ENCODE data around the gene ACTR1B.

Gene ACTR1B

GRCh38 chr2:97703741-97704140 is 39.9 kb upstream of the ACTR1B start:
- no peak for DNase-seq
- Histone ChIP-seq H3K9ac (ENCODE audit: low read depth, low read length) (no peak overlapping the region), H3K4me3 (ENCODE audit: low read depth in 1 of 2, low read length in 2 of 2) (no peak overlapping the region), H3K79me2 (ENCODE audit: insufficient read depth, low read length) (no peaks in the 10 kb centered on the region), H3K36me3 (ENCODE audit: insufficient read depth, low read length) (no peaks in the 10 kb centered on the region), H3K27me3 (ENCODE audit: insufficient read depth, low read length, poor library complexity) (no peaks in the 10 kb centered on the region), H3K9me3 (ENCODE audit: insufficient read depth, low read length, severe bottlenecking) (no peaks in the 10 kb centered on the region), H4K20me1 (ENCODE audit: insufficient read depth, low read length) (no peaks in the 10 kb centered on the region), H2AFZ (ENCODE audit: low read depth, low read length) (no peak overlapping the region), H3K4me2 (ENCODE audit: insufficient read depth, low read length) (no peak overlapping the region), H3K27ac (ENCODE audit: low read length) (no peak overlapping the region), H3K4me1 (ENCODE audit: insufficient read depth, low read length) (peaks cover 6% of the 10 kb centered on the region; the same call in 1 of the 2 replicates)
- no peak for ATAC-seq (ENCODE audit: insufficient read depth, low read depth)
- TF ChIP-seq EZH2 (IDR thresholded peaks at IDR 0.05; ENCODE audit: borderline replicate concordance, low read depth, low read length, severe bottlenecking) (no peak), CTCF (IDR thresholded peaks at IDR 0.05; ENCODE audit: borderline replicate concordance, extremely low read depth, low read length, poor library complexity, severe bottlenecking) (no peak)

DNA sequence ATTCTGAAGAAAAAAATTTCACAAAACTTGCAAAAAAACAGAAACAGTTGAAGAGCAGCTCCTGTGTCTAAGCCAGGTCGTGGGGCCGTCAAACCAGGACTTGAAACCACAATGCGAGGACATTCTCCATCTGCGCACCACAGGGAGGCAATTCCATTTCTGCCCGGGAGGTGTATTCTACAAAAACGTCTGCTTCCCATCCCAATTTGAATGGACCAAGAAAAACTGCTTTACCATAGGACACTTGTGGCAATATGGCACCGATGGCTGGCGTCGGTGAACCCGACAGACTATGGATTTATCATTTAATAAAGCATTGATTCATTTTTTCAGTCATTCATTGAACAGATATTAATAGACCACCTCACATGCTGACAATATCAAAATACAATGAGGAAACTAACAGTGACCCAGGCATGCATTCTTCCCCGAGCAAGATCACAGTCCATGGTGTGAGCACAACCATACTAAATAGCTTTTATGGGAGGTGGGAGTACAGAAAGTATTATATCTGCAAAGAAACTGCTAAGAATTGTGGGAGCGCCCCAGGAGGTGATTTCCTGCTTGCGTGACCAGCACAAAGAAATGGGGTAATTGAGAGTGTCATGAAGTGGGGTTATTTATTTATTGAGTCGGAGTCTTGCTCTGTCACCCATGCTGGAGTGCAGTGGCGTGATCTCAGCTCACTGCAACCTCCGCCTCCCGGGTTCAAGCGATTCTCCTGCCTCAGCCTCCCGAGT is 39.1 kb upstream of the ACTR1B start:
- H4K20me1 ChIP-seq (ENCODE audit: insufficient read depth, low read length), result no peaks in the 10 kb centered on the region
- no peak for TF ChIP-seq EZH2 (IDR thresholded peaks at IDR 0.05; ENCODE audit: borderline replicate concordance, low read depth, low read length, severe bottlenecking)
- no peak for TF ChIP-seq CTCF (IDR thresholded peaks at IDR 0.05; ENCODE audit: borderline replicate concordance, extremely low read depth, low read length, poor library complexity, severe bottlenecking)
- no peak overlapping the region for H3K27ac ChIP-seq (ENCODE audit: low read length)
- H3K4me3 ChIP-seq (ENCODE audit: low read depth in 1 of 2, low read length in 2 of 2), result no peak overlapping the region
- no peaks in the 10 kb centered on the region for H3K27me3 ChIP-seq (ENCODE audit: insufficient read depth, low read length, poor library complexity)
- H3K4me2 ChIP-seq (ENCODE audit: insufficient read depth, low read length), result no peak overlapping the region
- H2AFZ ChIP-seq (ENCODE audit: low read depth, low read length), result no peak overlapping the region
- no peak overlapping the region for H3K9ac ChIP-seq (ENCODE audit: low read depth, low read length)
- ATAC-seq (ENCODE audit: insufficient read depth, low read depth) (no peak), DNase-seq (no peak)
- no peaks in the 10 kb centered on the region for H3K36me3 ChIP-seq (ENCODE audit: insufficient read depth, low read length)
- no peaks in the 10 kb centered on the region for H3K79me2 ChIP-seq (ENCODE audit: insufficient read depth, low read length)
- H3K4me1 ChIP-seq (ENCODE audit: insufficient read depth, low read length), result peaks cover 6% of the 10 kb centered on the region; the same call in 1 of the 2 replicates
- no peaks in the 10 kb centered on the region for H3K9me3 ChIP-seq (ENCODE audit: insufficient read depth, low read length, severe bottlenecking)

GRCh38 chr2:97701851-97702465 is 38.1 kb upstream of the ACTR1B start:
- ATAC-seq (ENCODE audit: insufficient read depth, low read depth) (no peak), DNase-seq (no peak)
- no peak overlapping the region for H3K4me2 ChIP-seq (ENCODE audit: insufficient read depth, low read length)
- H3K4me3 ChIP-seq (ENCODE audit: low read depth in 1 of 2, low read length in 2 of 2), result no peak overlapping the region
- H2AFZ ChIP-seq (ENCODE audit: low read depth, low read length), result no peak overlapping the region
- H3K36me3 ChIP-seq (ENCODE audit: insufficient read depth, low read length), result no peaks in the 10 kb centered on the region
- H3K9me3 ChIP-seq (ENCODE audit: insufficient read depth, low read length, severe bottlenecking), result no peaks in the 10 kb centered on the region
- peaks cover 9% of the 10 kb centered on the region for H3K4me1 ChIP-seq (ENCODE audit: insufficient read depth, low read length)
- H3K27ac ChIP-seq (ENCODE audit: low read length), result no peak overlapping the region
- no peak overlapping the region for H3K9ac ChIP-seq (ENCODE audit: low read depth, low read length)
- no peaks in the 10 kb centered on the region for H4K20me1 ChIP-seq (ENCODE audit: insufficient read depth, low read length)
- TF ChIP-seq EZH2 (IDR thresholded peaks at IDR 0.05; ENCODE audit: borderline replicate concordance, low read depth, low read length, severe bottlenecking) (no peak), CTCF (IDR thresholded peaks at IDR 0.05; ENCODE audit: borderline replicate concordance, extremely low read depth, low read length, poor library complexity, severe bottlenecking) (no peak)
- no peaks in the 10 kb centered on the region for H3K27me3 ChIP-seq (ENCODE audit: insufficient read depth, low read length, poor library complexity)
- no peaks in the 10 kb centered on the region for H3K79me2 ChIP-seq (ENCODE audit: insufficient read depth, low read length)

Measured in DND-41 (cell line).